HG03520 (cell line): ENCODE results near the gene SUSD1.
A peak's percentile ranks its signal among the peaks of the same experiment; 100 is the strongest.

Experiments used
- ATAC-seq: cut with Tn5 transposase; IDR thresholded peaks from one replicate; pipeline ENCODE4 v1.9.1; 2021; ENCODE audit warnings: mild to moderate bottlenecking, moderate library complexity; ENCODE audit not compliant: unreplicated experiment

Gene SUSD1

GRCh38 chr9:111993319-111993718, 181.8 kb downstream of the SUSD1 start:
- ATAC-seq: no peak

DNA sequence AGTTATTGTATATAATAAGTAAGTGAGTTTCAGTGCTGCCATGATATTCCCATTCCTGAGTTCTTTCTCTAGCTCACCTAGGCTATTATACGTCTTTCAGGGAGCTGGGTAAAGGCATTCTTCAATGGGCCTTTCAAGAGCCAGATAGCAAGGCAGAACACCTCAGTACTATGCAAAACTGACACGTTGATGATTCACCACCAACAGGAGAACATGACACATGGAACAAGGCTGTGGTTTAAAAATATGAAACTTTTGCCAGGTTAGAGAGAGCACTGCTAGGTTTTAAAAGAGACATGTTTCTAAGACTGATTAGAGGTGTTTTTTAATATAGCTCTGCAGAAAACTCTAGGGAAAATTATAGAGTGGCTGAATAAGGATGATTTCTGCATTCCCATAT, 182.6 kb downstream of the SUSD1 start:
- ATAC-seq: peak; percentile 87

DNA sequence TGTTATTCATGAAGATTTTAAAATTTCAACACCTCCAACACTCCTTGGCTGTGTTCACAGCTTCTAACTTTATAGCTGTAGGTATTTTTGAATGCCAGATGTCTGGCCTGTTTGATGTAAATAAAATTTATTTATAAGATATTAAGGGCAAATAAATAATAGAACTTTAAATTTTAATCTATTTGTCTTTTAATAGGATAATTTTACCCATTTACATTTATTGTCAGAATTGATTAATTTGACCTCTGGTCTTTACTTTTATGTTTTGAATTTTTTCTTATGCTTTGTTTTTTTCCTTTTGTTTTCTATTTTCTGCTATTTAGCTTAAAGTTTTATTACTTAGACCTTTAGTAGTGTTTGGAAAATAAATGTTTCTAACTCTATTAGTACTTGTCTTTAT, 183.9 kb downstream of the SUSD1 start:
- ATAC-seq: no peak
